Fibroblast of the aortic adventitia (primary cell): Measurements from ENCODE around the gene MT1F. TPM values are rescaled to one million over a fixed set of nuclear protein-coding genes. Genes with fewer than 3 reads are reported as not detected.

Source experiments
- DNase-seq: peaks from one replicate; pipeline ENCODE4 v3.0.0-alpha.2; 2010; ENCODE audit warnings: low read depth
- H3K4me3 ChIP-seq: 2 replicates; pipeline ENCODE4 v1.5.1; 2011; ENCODE audit warnings: low read depth, mild to moderate bottlenecking, control low read depth, low read length, moderate library complexity
- CTCF ChIP-seq: IDR thresholded peaks from 2 replicates; pipeline ENCODE4 v1.5.1; 2011; ENCODE audit warnings: mild to moderate bottlenecking, low read length, control low read depth, inconsistent platforms; ENCODE audit not compliant: insufficient read depth
- total RNA-seq: library from RNA; depleted of rRNA; stranded (reverse); fragments of >200 nt; gene quantifications from 2 replicates; pipeline ENCODE4 v1.2.3, GENCODE V29; 2012; ENCODE audit warnings: low replicate concordance

The MT1F gene
- total RNA-seq, 1 donor: 0.18 TPM

GRCh38 chr16:56632156-56632847 lies 25.5 kb upstream of the MT1F start, which contains the start of gene MT1M:
TSS of gene MT1M (plus strand) at chr16:56632659. CDS start at chr16:56632732, 73 bp downstream.
- TF ChIP-seq CTCF: no peak
- peak within 1 kb of the TSS; percentile 51 for H3K4me3 ChIP-seq
- no peak for DNase-seq

- peak overlapping the region; percentile 51 for H3K4me3 ChIP-seq
- TF ChIP-seq CTCF: no peak
- DNase-seq: no peak
Measured at GRCh38 chr16:56632848-56633365, 24.9 kb upstream of the MT1F start.

GRCh38 chr16:56633535-56633934 lies 24.2 kb upstream of the MT1F start:
- no peak for DNase-seq
- no peak for TF ChIP-seq CTCF
- H3K4me3 ChIP-seq: no peak overlapping the region

GRCh38 chr16:56634715-56635440 lies 22.9 kb upstream of the MT1F start:
- no peak for DNase-seq
- no peak overlapping the region for H3K4me3 ChIP-seq
- no peak for TF ChIP-seq CTCF

- DNase-seq: no peak
- no peak overlapping the region for H3K4me3 ChIP-seq
- no peak for TF ChIP-seq CTCF
Measured at GRCh38 chr16:56635441-56635967, 22.3 kb upstream of the MT1F start.

- DNase-seq: no peak
- H3K4me3 ChIP-seq: no peak overlapping the region
- TF ChIP-seq CTCF: no peak
Measured at GRCh38 chr16:56636616-56637413, 20.9 kb upstream of the MT1F start.
